ENCODE data around the gene RPLP2.

The RPLP2 gene

GRCh38 chr11:855330-855674 is 45.5 kb downstream of the RPLP2 start:
- WGBS (ENCODE audit: extremely low coverage, insufficient coverage, low lambda C conversion rate), result no CpG with 5 or more reads among the region's 7 CpGs
- Histone ChIP-seq H3K4me1 (ENCODE audit: control insufficient read depth, low read depth, low read length) (no peaks in the 10 kb centered on the region), H3K79me2 (ENCODE audit: control insufficient read depth, insufficient read depth, low read length) (no peaks in the 10 kb centered on the region)

DNA sequence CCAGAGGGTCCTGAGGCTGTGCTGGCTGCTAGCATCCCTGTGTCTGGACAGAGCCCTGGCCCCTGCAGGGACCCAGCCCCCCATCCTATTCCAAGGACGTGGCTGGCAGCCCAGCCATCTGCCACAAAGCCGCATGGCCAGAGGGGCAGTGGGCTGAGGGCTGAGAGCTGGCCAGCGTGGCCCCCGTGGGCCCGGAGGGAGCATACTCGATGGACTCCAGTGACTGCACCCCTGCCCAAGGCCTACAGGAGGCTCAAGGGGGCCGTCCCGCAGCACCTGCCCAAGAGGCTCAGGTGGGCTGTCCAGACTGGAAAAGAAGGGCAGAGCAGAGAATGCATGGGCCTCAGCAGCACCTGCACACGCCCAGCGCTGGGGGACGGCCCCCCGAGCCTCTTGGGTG is 46.0 kb downstream of the RPLP2 start:
- Histone ChIP-seq H3K18ac (ENCODE audit: low read length) (no peak overlapping the region), H3K79me1 (ENCODE audit: low read length) (no peaks in the 10 kb centered on the region), H3K36me3 (ENCODE audit: control insufficient read depth, insufficient read depth, low read length) (no peaks in the 10 kb centered on the region), H3K4me2 (ENCODE audit: low read length) (no peak overlapping the region), H2BK15ac (replicated peaks; ENCODE audit: low read depth) (no peak overlapping the region), H3K56ac (ENCODE audit: low read length) (no peak overlapping the region), H3K27ac (ENCODE audit: low read depth, low read length) (no peak overlapping the region), H3K23ac (ENCODE audit: low read length) (no peak overlapping the region), H4K5ac (ENCODE audit: low read length) (no peak overlapping the region), H2AK5ac (ENCODE audit: low read length) (no peak overlapping the region), H3K79me2 (ENCODE audit: control insufficient read depth, insufficient read depth, low read length) (no peaks in the 10 kb centered on the region), H3K27me3 (ENCODE audit: insufficient read depth, low read length, poor library complexity) (no peaks in the 10 kb centered on the region), H3K9ac (ENCODE audit: low read length) (no peak overlapping the region), H3K4me3 (ENCODE audit: low read length) (no peak overlapping the region), H2BK5ac (ENCODE audit: low read length) (no peak overlapping the region), H3K4me1 (ENCODE audit: control insufficient read depth, low read depth, low read length) (no peaks in the 10 kb centered on the region), H3K4ac (ENCODE audit: low read depth, low read length) (no peak overlapping the region), H4K8ac (ENCODE audit: low read depth, low read length) (no peak overlapping the region), H2BK120ac (ENCODE audit: low read depth, low read length) (no peak overlapping the region)
- no peak for DNase-seq
- WGBS (ENCODE audit: extremely low coverage, insufficient coverage, low lambda C conversion rate), result no CpG with 5 or more reads among the region's 12 CpGs

More at GRCh38 chr11:855330-855674, 45.5 kb downstream of the RPLP2 start:
- Histone ChIP-seq H2BK120ac (ENCODE audit: low read depth, low read length) (no peak overlapping the region), H4K8ac (ENCODE audit: low read depth, low read length) (no peak overlapping the region), H3K23ac (ENCODE audit: low read length) (no peak overlapping the region), H3K79me1 (ENCODE audit: low read length) (no peaks in the 10 kb centered on the region), H3K27ac (ENCODE audit: low read depth, low read length) (no peak overlapping the region), H3K4ac (ENCODE audit: low read depth, low read length) (no peak overlapping the region), H2BK15ac (replicated peaks; ENCODE audit: low read depth) (no peak overlapping the region), H3K9ac (ENCODE audit: low read length) (no peak overlapping the region), H3K27me3 (ENCODE audit: insufficient read depth, low read length, poor library complexity) (no peaks in the 10 kb centered on the region), H3K36me3 (ENCODE audit: control insufficient read depth, insufficient read depth, low read length) (no peaks in the 10 kb centered on the region), H3K56ac (ENCODE audit: low read length) (no peak overlapping the region), H3K18ac (ENCODE audit: low read length) (no peak overlapping the region), H2BK5ac (ENCODE audit: low read length) (no peak overlapping the region), H2AK5ac (ENCODE audit: low read length) (no peak overlapping the region), H3K4me2 (ENCODE audit: low read length) (no peak overlapping the region), H4K5ac (ENCODE audit: low read length) (no peak overlapping the region), H3K4me3 (ENCODE audit: low read length) (no peak overlapping the region)
- no peak for DNase-seq

GRCh38 chr11:856397-856796 is 46.6 kb downstream of the RPLP2 start:
- Histone ChIP-seq H3K36me3 (ENCODE audit: control insufficient read depth, insufficient read depth, low read length) (no peaks in the 10 kb centered on the region), H3K4me2 (ENCODE audit: low read length) (no peak overlapping the region), H3K4me3 (ENCODE audit: low read length) (no peak overlapping the region), H3K79me2 (ENCODE audit: control insufficient read depth, insufficient read depth, low read length) (no peaks in the 10 kb centered on the region), H3K27ac (ENCODE audit: low read depth, low read length) (no peak overlapping the region), H3K23ac (ENCODE audit: low read length) (no peak overlapping the region), H3K9ac (ENCODE audit: low read length) (no peak overlapping the region), H4K5ac (ENCODE audit: low read length) (no peak overlapping the region), H4K8ac (ENCODE audit: low read depth, low read length) (no peak overlapping the region), H3K18ac (ENCODE audit: low read length) (no peak overlapping the region), H2BK5ac (ENCODE audit: low read length) (no peak overlapping the region), H2BK120ac (ENCODE audit: low read depth, low read length) (no peak overlapping the region), H3K4me1 (ENCODE audit: control insufficient read depth, low read depth, low read length) (no peaks in the 10 kb centered on the region), H3K4ac (ENCODE audit: low read depth, low read length) (no peak overlapping the region), H2BK15ac (replicated peaks; ENCODE audit: low read depth) (no peak overlapping the region), H3K56ac (ENCODE audit: low read length) (no peak overlapping the region), H3K27me3 (ENCODE audit: insufficient read depth, low read length, poor library complexity) (no peaks in the 10 kb centered on the region), H3K79me1 (ENCODE audit: low read length) (no peaks in the 10 kb centered on the region), H2AK5ac (ENCODE audit: low read length) (no peak overlapping the region)
- no CpG with 5 or more reads among the region's 8 CpGs for WGBS (ENCODE audit: extremely low coverage, insufficient coverage, low lambda C conversion rate)
- DNase-seq, result no peak

DNA sequence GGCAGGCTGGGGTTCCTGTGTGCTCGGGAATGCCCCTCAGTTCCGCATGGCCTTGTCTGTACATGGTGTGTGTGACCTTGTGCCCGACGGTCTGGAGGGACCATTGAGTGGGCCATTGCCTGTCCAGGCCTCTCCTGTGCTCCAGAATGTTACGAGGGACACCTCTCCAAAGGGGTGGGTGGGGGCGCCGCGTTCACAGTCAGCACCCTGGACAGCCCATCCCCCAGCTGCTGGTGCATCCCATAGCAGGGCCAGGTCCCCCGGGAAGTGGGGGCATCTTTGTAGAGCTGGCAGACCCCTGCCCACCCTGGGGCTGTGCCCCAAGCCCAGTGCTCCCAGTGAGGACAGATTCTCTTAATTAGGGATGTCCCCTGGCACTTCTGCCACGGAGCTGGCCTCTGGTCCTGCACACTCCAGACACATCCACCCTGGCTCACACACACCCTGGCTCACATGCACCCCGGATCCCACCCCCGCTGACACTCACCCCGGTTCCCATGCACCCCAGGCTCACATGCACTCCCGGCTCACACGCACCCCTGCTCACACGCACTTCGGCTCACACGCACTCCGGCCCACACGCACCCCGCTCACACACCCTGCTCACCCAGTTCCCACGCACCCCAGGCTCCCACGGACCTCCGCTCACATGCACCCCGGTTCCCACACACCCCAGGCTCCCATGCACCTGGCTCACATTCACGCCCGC is 48.4 kb downstream of the RPLP2 start:
- Histone ChIP-seq H3K4me1 (ENCODE audit: control insufficient read depth, low read depth, low read length) (no peaks in the 10 kb centered on the region), H3K18ac (ENCODE audit: low read length) (no peak overlapping the region), H2BK5ac (ENCODE audit: low read length) (no peak overlapping the region), H3K4me3 (ENCODE audit: low read length) (no peak overlapping the region), H4K8ac (ENCODE audit: low read depth, low read length) (no peak overlapping the region), H4K5ac (ENCODE audit: low read length) (no peak overlapping the region), H2BK120ac (ENCODE audit: low read depth, low read length) (no peak overlapping the region), H3K27me3 (ENCODE audit: insufficient read depth, low read length, poor library complexity) (no peaks in the 10 kb centered on the region), H3K36me3 (ENCODE audit: control insufficient read depth, insufficient read depth, low read length) (no peaks in the 10 kb centered on the region), H3K23ac (ENCODE audit: low read length) (no peak overlapping the region), H3K56ac (ENCODE audit: low read length) (no peak overlapping the region), H3K4me2 (ENCODE audit: low read length) (no peak overlapping the region), H3K9ac (ENCODE audit: low read length) (no peak overlapping the region), H2AK5ac (ENCODE audit: low read length) (no peak overlapping the region), H2BK15ac (replicated peaks; ENCODE audit: low read depth) (no peak overlapping the region), H3K4ac (ENCODE audit: low read depth, low read length) (no peak overlapping the region), H3K79me2 (ENCODE audit: control insufficient read depth, insufficient read depth, low read length) (no peaks in the 10 kb centered on the region), H3K27ac (ENCODE audit: low read depth, low read length) (no peak overlapping the region), H3K79me1 (ENCODE audit: low read length) (no peaks in the 10 kb centered on the region)
- WGBS (ENCODE audit: extremely low coverage, insufficient coverage, low lambda C conversion rate), result no CpG with 5 or more reads among the region's 27 CpGs
- DNase-seq, result no peak

DNA sequence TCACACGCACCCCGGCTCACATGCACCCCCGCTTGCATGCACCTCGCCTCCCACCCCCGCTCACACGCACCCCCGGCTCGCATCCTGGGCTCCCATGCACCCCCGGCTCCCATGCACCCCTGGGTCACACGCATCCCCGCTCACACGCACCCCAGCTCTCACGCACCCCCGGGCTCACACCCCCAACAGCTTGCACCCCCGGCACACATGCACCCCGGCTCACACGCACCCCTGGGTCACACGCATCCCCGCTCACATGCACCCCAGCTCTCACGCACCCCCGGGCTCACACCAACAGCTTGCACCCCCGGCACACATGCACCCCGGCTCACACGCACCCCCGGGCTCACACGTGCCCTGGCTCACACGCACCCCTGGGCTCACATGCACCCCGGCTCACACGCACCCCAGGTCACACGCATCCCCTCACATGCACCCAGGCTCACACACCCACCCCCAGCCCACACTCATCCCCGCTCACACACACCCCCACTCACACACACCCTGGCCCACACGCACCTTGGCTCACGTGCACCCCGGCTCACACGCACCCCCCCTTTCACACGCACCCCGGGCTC is 49.1 kb downstream of the RPLP2 start:
- no CpG with 5 or more reads among the region's 37 CpGs for WGBS (ENCODE audit: extremely low coverage, insufficient coverage, low lambda C conversion rate)
- no peak for DNase-seq

More for the DNA sequence above, 49.1 kb downstream of the RPLP2 start:
- Histone ChIP-seq H3K27ac (ENCODE audit: low read depth, low read length) (no peak overlapping the region), H3K23ac (ENCODE audit: low read length) (no peak overlapping the region), H3K27me3 (ENCODE audit: insufficient read depth, low read length, poor library complexity) (no peaks in the 10 kb centered on the region), H2BK5ac (ENCODE audit: low read length) (no peak overlapping the region), H3K56ac (ENCODE audit: low read length) (no peak overlapping the region), H2BK120ac (ENCODE audit: low read depth, low read length) (no peak overlapping the region), H3K4ac (ENCODE audit: low read depth, low read length) (no peak overlapping the region), H2AK5ac (ENCODE audit: low read length) (no peak overlapping the region), H3K36me3 (ENCODE audit: control insufficient read depth, insufficient read depth, low read length) (no peaks in the 10 kb centered on the region), H4K8ac (ENCODE audit: low read depth, low read length) (no peak overlapping the region), H3K4me1 (ENCODE audit: control insufficient read depth, low read depth, low read length) (no peaks in the 10 kb centered on the region), H4K5ac (ENCODE audit: low read length) (no peak overlapping the region), H3K9ac (ENCODE audit: low read length) (no peak overlapping the region), H2BK15ac (replicated peaks; ENCODE audit: low read depth) (no peak overlapping the region), H3K18ac (ENCODE audit: low read length) (no peak overlapping the region), H3K4me3 (ENCODE audit: low read length) (no peak overlapping the region), H3K4me2 (ENCODE audit: low read length) (no peak overlapping the region), H3K79me1 (ENCODE audit: low read length) (no peaks in the 10 kb centered on the region), H3K79me2 (ENCODE audit: control insufficient read depth, insufficient read depth, low read length) (no peaks in the 10 kb centered on the region)

Measured in mesendoderm (in vitro differentiated cells).